KMS-11 (cell line): ENCODE data around the gene SERPINA4.

Source experiments
- H2AFZ ChIP-seq: fragments of 200-600 bp; sonication (generic); 2 replicates; pipeline ENCODE4 v1.6.1; 2016; ENCODE audit warnings: antibody characterized with exemption, mixed run types, low read depth
- H3K27ac ChIP-seq: fragments of 200-600 bp; sonication (generic); 2 replicates; pipeline ENCODE4 v1.6.1; 2016; ENCODE audit warnings: mild to moderate bottlenecking, mixed run types
- H3K27me3 ChIP-seq: fragments of 200-600 bp; sonication (generic); 2 replicates; pipeline ENCODE4 v1.6.1; 2017; ENCODE audit warnings: mild to moderate bottlenecking, low read depth, mixed run types, moderate library complexity; ENCODE audit not compliant: insufficient read depth
- H3K36me3 ChIP-seq: fragments of 200-600 bp; sonication (generic); 2 replicates; pipeline ENCODE4 v1.6.1; 2017; ENCODE audit warnings: mild to moderate bottlenecking, mixed run types; ENCODE audit not compliant: insufficient read depth
- H3K4me1 ChIP-seq: fragments of 200-600 bp; sonication (generic); 2 replicates; pipeline ENCODE4 v1.6.1; 2016; ENCODE audit warnings: mild to moderate bottlenecking, low read depth, mixed run types; ENCODE audit not compliant: poor library complexity, severe bottlenecking
- H3K4me2 ChIP-seq: fragments of 200-600 bp; sonication (generic); 2 replicates; pipeline ENCODE4 v1.7.0; 2016; ENCODE audit warnings: mild to moderate bottlenecking, mixed run types
- H3K4me3 ChIP-seq: fragments of 200-600 bp; sonication (generic); IDR thresholded peaks from 2 replicates; pipeline ENCODE4 v1.6.1; 2017; ENCODE audit warnings: low read depth, low read length, mixed read lengths; ENCODE audit not compliant: insufficient read depth
- H3K79me2 ChIP-seq: fragments of 200-600 bp; sonication (generic); 2 replicates; pipeline ENCODE4 v1.6.1; 2016; ENCODE audit warnings: low read depth, mixed run types; ENCODE audit not compliant: insufficient read depth
- H3K9ac ChIP-seq: fragments of 200-600 bp; sonication (generic); 2 replicates; pipeline ENCODE4 v1.6.1; 2016; ENCODE audit warnings: mild to moderate bottlenecking, mixed run types
- H4K20me1 ChIP-seq: fragments of 200-600 bp; sonication (generic); 2 replicates; pipeline ENCODE4 v1.6.1; 2016; ENCODE audit warnings: mild to moderate bottlenecking, mixed run types; ENCODE audit not compliant: insufficient read depth
- TF ChIP-seq, protein P1 (sequence below): fragments of 200-600 bp; sonication (generic); conservative IDR thresholded peaks from 2 replicates; pipeline ENCODE4 v1.6.1; 2017; ENCODE audit warnings: low read depth, mild to moderate bottlenecking, antibody characterized with exemption, low read length, moderate library complexity, mixed read lengths

SERPINA4 gene

DNA sequence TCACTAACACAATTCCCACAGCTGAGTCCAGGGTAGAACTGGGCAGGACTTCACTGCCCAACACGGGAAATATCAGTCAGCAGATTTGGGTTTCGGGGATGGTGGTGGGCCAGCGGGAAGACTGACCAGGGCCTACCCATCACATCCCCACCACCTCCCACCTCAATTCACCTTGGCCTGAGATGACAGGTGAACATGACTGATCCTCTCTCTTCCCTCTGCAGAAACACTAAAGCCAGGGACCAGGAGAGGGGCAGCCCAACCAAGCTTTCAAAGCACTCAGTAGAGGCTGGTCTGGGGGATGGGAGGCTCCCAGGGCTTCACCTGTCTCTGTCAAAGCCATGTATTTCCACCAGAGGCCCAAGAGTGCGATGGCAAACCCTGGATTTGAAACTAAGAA is 22.3 kb downstream of the SERPINA4 start:
- TF ChIP-seq, protein P1, sequence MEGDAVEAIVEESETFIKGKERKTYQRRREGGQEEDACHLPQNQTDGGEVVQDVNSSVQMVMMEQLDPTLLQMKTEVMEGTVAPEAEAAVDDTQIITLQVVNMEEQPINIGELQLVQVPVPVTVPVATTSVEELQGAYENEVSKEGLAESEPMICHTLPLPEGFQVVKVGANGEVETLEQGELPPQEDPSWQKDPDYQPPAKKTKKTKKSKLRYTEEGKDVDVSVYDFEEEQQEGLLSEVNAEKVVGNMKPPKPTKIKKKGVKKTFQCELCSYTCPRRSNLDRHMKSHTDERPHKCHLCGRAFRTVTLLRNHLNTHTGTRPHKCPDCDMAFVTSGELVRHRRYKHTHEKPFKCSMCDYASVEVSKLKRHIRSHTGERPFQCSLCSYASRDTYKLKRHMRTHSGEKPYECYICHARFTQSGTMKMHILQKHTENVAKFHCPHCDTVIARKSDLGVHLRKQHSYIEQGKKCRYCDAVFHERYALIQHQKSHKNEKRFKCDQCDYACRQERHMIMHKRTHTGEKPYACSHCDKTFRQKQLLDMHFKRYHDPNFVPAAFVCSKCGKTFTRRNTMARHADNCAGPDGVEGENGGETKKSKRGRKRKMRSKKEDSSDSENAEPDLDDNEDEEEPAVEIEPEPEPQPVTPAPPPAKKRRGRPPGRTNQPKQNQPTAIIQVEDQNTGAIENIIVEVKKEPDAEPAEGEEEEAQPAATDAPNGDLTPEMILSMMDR = no peak
- Histone ChIP-seq H3K79me2 (no peaks in the 10 kb centered on the region), H4K20me1 (no peaks in the 10 kb centered on the region), H3K4me1 (no peaks in the 10 kb centered on the region), H2AFZ (no peak overlapping the region), H3K4me2 (no peak overlapping the region), H3K36me3 (no peaks in the 10 kb centered on the region), H3K27me3 (no peaks in the 10 kb centered on the region), H3K4me3 (no peak overlapping the region), H3K9ac (no peak overlapping the region), H3K27ac (no peak overlapping the region)

DNA sequence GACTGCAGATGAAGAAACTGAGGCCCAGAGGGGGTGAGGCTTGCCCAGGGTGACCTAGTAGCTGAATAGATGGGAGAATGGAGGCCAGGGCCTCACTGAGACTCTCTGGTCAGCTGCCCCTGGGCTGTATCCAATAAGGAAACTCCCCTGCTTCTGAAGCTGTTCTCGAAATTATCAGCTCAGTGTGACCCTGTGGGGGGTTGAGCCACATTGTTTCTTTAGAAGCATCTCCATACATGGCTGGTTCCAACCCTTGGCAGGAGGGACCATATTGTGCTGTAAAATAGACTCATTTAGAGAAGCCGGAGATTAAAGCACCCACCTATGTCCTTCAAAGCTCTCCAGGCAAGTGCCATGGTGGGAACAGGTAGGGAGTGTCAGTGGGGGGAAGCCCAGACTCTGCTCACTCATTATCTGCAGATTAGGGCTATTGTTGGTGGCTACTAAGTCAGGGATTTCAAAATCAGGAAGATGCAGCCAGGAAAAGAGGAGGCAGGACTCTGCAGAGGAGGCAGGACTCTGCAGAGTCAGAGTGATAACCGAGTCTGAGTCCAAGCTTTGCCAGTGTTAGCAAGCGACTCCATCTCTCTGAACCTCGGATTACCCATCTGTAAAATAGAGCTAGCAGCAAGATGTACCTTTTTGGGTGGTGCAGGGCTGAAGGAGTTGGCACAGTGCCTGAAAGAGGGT is 23.5 kb downstream of the SERPINA4 start:
- Histone ChIP-seq H3K27me3 (no peaks in the 10 kb centered on the region), H3K36me3 (no peaks in the 10 kb centered on the region), H3K4me3 (no peak overlapping the region), H3K27ac (no peak overlapping the region), H4K20me1 (no peaks in the 10 kb centered on the region), H3K9ac (no peak overlapping the region), H3K4me2 (no peak overlapping the region), H2AFZ (no peak overlapping the region), H3K79me2 (no peaks in the 10 kb centered on the region), H3K4me1 (no peaks in the 10 kb centered on the region)
- TF ChIP-seq, protein P1 = no peak

- H4K20me1 ChIP-seq = no peaks in the 10 kb centered on the region
- TF ChIP-seq, protein P1 = no peak
- H3K4me1 ChIP-seq = no peaks in the 10 kb centered on the region
- no peak overlapping the region for H3K4me3 ChIP-seq
- H3K27ac ChIP-seq = no peak overlapping the region
- no peak overlapping the region for H3K4me2 ChIP-seq
- no peak overlapping the region for H3K9ac ChIP-seq
- no peaks in the 10 kb centered on the region for H3K79me2 ChIP-seq
- no peaks in the 10 kb centered on the region for H3K27me3 ChIP-seq
- no peaks in the 10 kb centered on the region for H3K36me3 ChIP-seq
- H2AFZ ChIP-seq = no peak overlapping the region
Measured at GRCh38 chr14:94586635-94587034, 25.4 kb downstream of the SERPINA4 start.

- H3K79me2 ChIP-seq = no peaks in the 10 kb centered on the region
- no peak overlapping the region for H3K4me2 ChIP-seq
- H3K4me3 ChIP-seq = no peak overlapping the region
- no peaks in the 10 kb centered on the region for H3K27me3 ChIP-seq
- H3K4me1 ChIP-seq = no peaks in the 10 kb centered on the region
- H2AFZ ChIP-seq = no peak overlapping the region
- H4K20me1 ChIP-seq = no peaks in the 10 kb centered on the region
- no peaks in the 10 kb centered on the region for H3K36me3 ChIP-seq
- no peak overlapping the region for H3K27ac ChIP-seq
- TF ChIP-seq, protein P1 = no peak
- H3K9ac ChIP-seq = no peak overlapping the region
Measured at GRCh38 chr14:94588311-94588710, 27.1 kb downstream of the SERPINA4 start.
